HFFc6 (cell line): Measurements from ENCODE around the gene UGT1A8. TPM values are rescaled to one million over a fixed set of nuclear protein-coding genes. Genes with fewer than 3 reads are reported as not detected.
"Not testable (repeated sequence)": the region's sequence is repeated elsewhere in the genome, so short reads cannot be mapped to it uniquely, and the experiment has no call there.

Source experiments
- DNase-seq: peaks from one replicate; pipeline ENCODE4 v3.0.0-alpha.2; 2018
- H3K27ac Mint-ChIP-seq: 2 replicates; pipeline ENCODE4 v1.8.0; 2020; ENCODE audit warnings: mild to moderate bottlenecking, mixed read lengths
- H3K27me3 Mint-ChIP-seq: 2 replicates; pipeline ENCODE4 v1.8.0; 2021; ENCODE audit warnings: mild to moderate bottlenecking, moderate library complexity, mixed read lengths; ENCODE audit not compliant: insufficient read depth
- H3K36me3 Mint-ChIP-seq: 2 replicates; pipeline ENCODE4 v1.8.0; 2021; ENCODE audit warnings: low read depth, mixed read lengths
- H3K4me1 Mint-ChIP-seq: 2 replicates; pipeline ENCODE4 v1.8.0; 2020; ENCODE audit warnings: low read depth, mixed read lengths
- H3K4me3 Mint-ChIP-seq: 2 replicates; pipeline ENCODE4 v1.8.0; 2020; ENCODE audit warnings: mild to moderate bottlenecking, moderate library complexity, mixed read lengths
- H3K9me3 Mint-ChIP-seq: 2 replicates; pipeline ENCODE4 v1.8.0; 2020; ENCODE audit warnings: mild to moderate bottlenecking, mixed read lengths
- CTCF ChIP-seq: fragments of 200-600 bp; sonication (generic); IDR thresholded peaks from 2 replicates; pipeline ENCODE4 v1.5.0; 2021; ENCODE audit warnings: antibody characterized with exemption, mild to moderate bottlenecking
- long read RNA-seq: library from polyadenylated mRNA; unstranded; transcript quantifications from one replicate; pipeline ENCODE4 v2.0.0, GENCODE V29; 2019
- total RNA-seq, 6 experiments: library from RNA; stranded (reverse); fragmentation: NEBNext Ultra II Directional; extraction: Animal tissue kit (Norgen Biotek cat#: 25700); gene quantifications; 2 replicates in 1 of 6; 3 replicates in 5 of 6; pipeline ENCODE4 v1.2.3, GENCODE V29; 2021

UGT1A8 gene
- total RNA-seq = not detected
- long read RNA-seq = 0 reads

GRCh38 chr2:233617476-233617875 lies at the start of gene UGT1A8:
UGT1A8 (plus strand) TSS chr2:233617633; CDS start chr2:233617708, 75 bp downstream.
- not testable (repeated sequence) for H3K36me3 Mint-ChIP-seq, H3K27ac Mint-ChIP-seq, H3K4me3 Mint-ChIP-seq, H3K27me3 Mint-ChIP-seq, H3K4me1 Mint-ChIP-seq, DNase-seq
- H3K9me3 Mint-ChIP-seq = peaks cover 26% of the 10 kb centered on the region

GRCh38 chr2:233571001-233571400 lies 46.4 kb upstream of the UGT1A8 start:
- H3K36me3 Mint-ChIP-seq = no peaks in the 10 kb centered on the region
- DNase-seq = no peak
- H3K27ac Mint-ChIP-seq = no peak overlapping the region
- no peak overlapping the region for H3K4me3 Mint-ChIP-seq
- no peaks in the 10 kb centered on the region for H3K9me3 Mint-ChIP-seq
- H3K4me1 Mint-ChIP-seq = no peaks in the 10 kb centered on the region
- H3K27me3 Mint-ChIP-seq = peaks cover 3% of the 10 kb centered on the region
- TF ChIP-seq CTCF = no peak

DNA sequence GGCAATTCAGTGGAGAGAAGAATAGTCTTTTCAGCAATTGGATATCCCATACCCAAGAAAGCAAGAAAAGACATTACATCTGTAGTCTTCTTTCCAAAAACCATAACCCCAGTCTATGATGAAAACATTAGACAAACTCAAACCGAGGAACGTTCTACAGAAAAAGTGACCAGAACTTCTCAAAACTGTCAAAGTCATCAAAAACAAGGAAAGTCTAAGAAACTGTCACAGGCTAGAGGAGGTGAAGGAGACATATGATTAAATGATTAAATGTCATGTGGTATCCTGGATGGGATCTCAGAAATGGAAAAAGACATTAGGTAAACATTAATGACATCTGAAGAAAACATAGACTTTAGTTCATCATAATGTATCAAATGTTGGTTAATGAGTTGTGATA lies 46.0 kb upstream of the UGT1A8 start:
- TF ChIP-seq CTCF = no peak
- no peak for DNase-seq
- no peaks in the 10 kb centered on the region for H3K4me1 Mint-ChIP-seq

DNA sequence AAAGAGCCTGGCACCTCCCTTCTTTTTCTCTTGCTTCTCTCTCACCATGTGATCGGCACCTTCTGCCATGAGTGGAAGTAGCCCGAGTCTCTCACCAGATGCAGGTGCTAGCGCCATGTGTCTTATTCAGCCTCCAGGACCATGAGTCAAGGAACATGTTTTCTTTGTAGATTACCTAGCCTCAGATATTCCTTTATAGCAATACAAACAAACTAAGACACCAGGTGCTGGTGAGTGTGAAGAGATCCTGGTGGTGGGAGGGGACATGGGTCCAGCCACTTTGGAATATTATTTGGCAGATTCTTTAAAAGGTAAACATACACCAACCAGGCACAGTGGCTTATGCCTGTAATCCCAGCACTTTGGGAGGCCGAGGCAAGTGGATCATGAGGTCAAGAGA lies 45.0 kb upstream of the UGT1A8 start:
- no peak for TF ChIP-seq CTCF
- Mint-ChIP-seq H3K9me3 (no peaks in the 10 kb centered on the region), H3K4me1 (no peaks in the 10 kb centered on the region), H3K36me3 (no peaks in the 10 kb centered on the region), H3K27ac (no peak overlapping the region), H3K4me3 (no peak overlapping the region), H3K27me3 (peaks cover 3% of the 10 kb centered on the region)
- no peak for DNase-seq

More for the DNA sequence above, 46.0 kb upstream of the UGT1A8 start:
- Mint-ChIP-seq H3K27me3 (peaks cover 3% of the 10 kb centered on the region), H3K4me3 (no peak overlapping the region), H3K27ac (no peak overlapping the region), H3K36me3 (no peaks in the 10 kb centered on the region), H3K9me3 (no peaks in the 10 kb centered on the region)

GRCh38 chr2:233577341-233577740 lies 40.1 kb upstream of the UGT1A8 start:
- DNase-seq, H3K9me3 Mint-ChIP-seq, H3K4me3 Mint-ChIP-seq, H3K27ac Mint-ChIP-seq, H3K27me3 Mint-ChIP-seq, H3K4me1 Mint-ChIP-seq, H3K36me3 Mint-ChIP-seq: not testable (repeated sequence)

GRCh38 chr2:233583217-233583965 lies 34.0 kb upstream of the UGT1A8 start:
- not testable (repeated sequence) for DNase-seq, H3K36me3 Mint-ChIP-seq, H3K4me1 Mint-ChIP-seq, H3K27ac Mint-ChIP-seq, H3K9me3 Mint-ChIP-seq, H3K27me3 Mint-ChIP-seq, H3K4me3 Mint-ChIP-seq

GRCh38 chr2:233584210-233584609 lies 33.2 kb upstream of the UGT1A8 start:
- Mint-ChIP-seq H3K9me3 (peaks cover 3% of the 10 kb centered on the region; the same call in 1 of the 2 replicates), H3K27ac (no peak overlapping the region), H3K4me1 (no peaks in the 10 kb centered on the region), H3K36me3 (no peaks in the 10 kb centered on the region), H3K4me3 (no peak overlapping the region), H3K27me3 (peaks cover 3% of the 10 kb centered on the region; the same call in 1 of the 2 replicates)
- DNase-seq = no peak
- TF ChIP-seq CTCF = no peak
